Globus pallidus (tissue), 1 donor: Measurements from ENCODE around the gene PCCA.
"Not testable (repeated sequence)": the region's sequence is repeated elsewhere in the genome, so short reads cannot be mapped to it uniquely, and the experiment has no call there.

Experiments used
- DNase-seq: peaks from one replicate; pipeline ENCODE4 v3.0.0-alpha.2; 2015; ENCODE audit warnings: low spot score

Gene PCCA

GRCh38 chr13:100306434-100306999, 217.6 kb downstream of the PCCA start:
- no peak for DNase-seq

GRCh38 chr13:100314132-100314910, 225.4 kb downstream of the PCCA start:
- DNase-seq, result no peak

GRCh38 chr13:100315522-100315921, 226.6 kb downstream of the PCCA start:
- DNase-seq, result no peak

- DNase-seq, result not testable (repeated sequence)
These were observed 229.6 kb downstream of the PCCA start for GRCh38 chr13:100318473-100318872.

GRCh38 chr13:100323937-100324336, 235.0 kb downstream of the PCCA start:
- DNase-seq, result no peak

GRCh38 chr13:100330662-100331061, 241.8 kb downstream of the PCCA start:
- no peak for DNase-seq

GRCh38 chr13:100333141-100333540, 244.2 kb downstream of the PCCA start:
- no peak for DNase-seq

- no peak for DNase-seq
These were observed 245.3 kb downstream of the PCCA start for GRCh38 chr13:100334214-100334613.

- no peak for DNase-seq
These were observed 248.1 kb downstream of the PCCA start for GRCh38 chr13:100336795-100337516.

GRCh38 chr13:100338275-100338674, 249.4 kb downstream of the PCCA start:
- no peak for DNase-seq

- no peak for DNase-seq
These were observed 250.6 kb downstream of the PCCA start for GRCh38 chr13:100339411-100339940.

GRCh38 chr13:100340865-100341264, 252.0 kb downstream of the PCCA start:
- DNase-seq, result no peak

GRCh38 chr13:100341327-100341726, 252.4 kb downstream of the PCCA start:
- DNase-seq, result no peak

- DNase-seq, result no peak
These were observed 255.7 kb downstream of the PCCA start for GRCh38 chr13:100344544-100344943.

GRCh38 chr13:100347968-100348367, 259.1 kb downstream of the PCCA start:
- DNase-seq, result no peak

GRCh38 chr13:100349594-100349993, 260.7 kb downstream of the PCCA start:
- DNase-seq, result no peak

- DNase-seq, result peak; percentile 5
These were observed 261.7 kb downstream of the PCCA start for GRCh38 chr13:100350601-100351000.

GRCh38 chr13:100356426-100356825, 267.5 kb downstream of the PCCA start:
- no peak for DNase-seq

GRCh38 chr13:100356889-100357288, 268.0 kb downstream of the PCCA start:
- DNase-seq, result no peak

- DNase-seq, result no peak
These were observed 268.9 kb downstream of the PCCA start for GRCh38 chr13:100357764-100358163.

GRCh38 chr13:100361504-100361903, 272.6 kb downstream of the PCCA start:
- DNase-seq, result no peak

GRCh38 chr13:100362371-100362770, 273.5 kb downstream of the PCCA start:
- DNase-seq, result no peak

GRCh38 chr13:100362781-100363180, 273.9 kb downstream of the PCCA start:
- DNase-seq, result no peak
